Natural killer cell (primary cell): ENCODE measurements around the gene SNRNP27. TPM values are rescaled to one million over a fixed set of nuclear protein-coding genes. Genes with fewer than 3 reads are reported as not detected.

Source experiments
- ATAC-seq, 3 donors: fragments of 150-1000 bp in 2 of 3; fragments of 200-7000 bp in 1 of 3; cut with Tn5 transposase; 1 replicate in 1 of 3; 2 replicates in 2 of 3; pipeline ENCODE4 v1.10.0; 2021; ENCODE audit warnings: mild to moderate bottlenecking in 2 of 3, moderate library complexity in 2 of 3
- DNase-seq, 2 donors: peaks; one replicate each; pipeline versions ENCODE4 v3.0.0 to v3.0.0-alpha.2; 2013 to 2021; ENCODE audit warnings: mixed read lengths in 1 of 2
- H3K27ac ChIP-seq: one replicate; pipeline ENCODE4 v1.5.1; 2013; ENCODE audit warnings: mild to moderate bottlenecking, low read length
- H3K27me3 ChIP-seq: one replicate; pipeline ENCODE4 v1.6.1; 2013; ENCODE audit warnings: low read length; ENCODE audit not compliant: control insufficient read depth, insufficient read depth
- H3K36me3 ChIP-seq: one replicate; pipeline ENCODE4 v1.6.1; 2013; ENCODE audit warnings: low read length; ENCODE audit not compliant: control insufficient read depth, insufficient read depth
- H3K4me1 ChIP-seq: one replicate; pipeline ENCODE4 v1.6.1; 2013; ENCODE audit warnings: low read length; ENCODE audit not compliant: control insufficient read depth, insufficient read depth
- H3K4me3 ChIP-seq: one replicate; pipeline ENCODE4 v1.5.1; 2013; ENCODE audit warnings: low read length
- H3K9me3 ChIP-seq: one replicate; pipeline ENCODE4 v1.6.1; 2013; ENCODE audit warnings: low read length; ENCODE audit not compliant: control insufficient read depth, insufficient read depth
- H3K27ac Mint-ChIP-seq, 2 donors: one replicate each; pipeline ENCODE4 v1.8.0; 2022; ENCODE audit warnings: mild to moderate bottlenecking in 2 of 2, mixed read lengths in 2 of 2, moderate library complexity in 1 of 2
- H3K27me3 Mint-ChIP-seq, 2 donors: one replicate each; pipeline ENCODE4 v1.8.0; 2022; ENCODE audit warnings: low read depth in 2 of 2, mixed read lengths in 2 of 2
- H3K36me3 Mint-ChIP-seq: one replicate; pipeline ENCODE4 v1.8.0; 2022; ENCODE audit warnings: mixed read lengths
- H3K4me1 Mint-ChIP-seq, 2 donors: one replicate each; pipeline ENCODE4 v1.8.0; 2022; ENCODE audit warnings: mixed read lengths in 2 of 2
- H3K4me3 Mint-ChIP-seq: one replicate; pipeline ENCODE4 v1.8.0; 2022; ENCODE audit warnings: mild to moderate bottlenecking, moderate library complexity, mixed read lengths
- H3K9me3 Mint-ChIP-seq, 2 donors: one replicate each; pipeline ENCODE4 v1.8.0; 2022; ENCODE audit warnings: mixed read lengths in 2 of 2
- WGBS: methylation state at CpG from one replicate; pipeline ENCODE4 v1.1.7; 2013; ENCODE audit warnings: missing lambda C conversion rate; ENCODE audit not compliant: insufficient coverage; 5-methylcytosine and 5-hydroxymethylcytosine counted together
- intact Hi-C: fragments of 100-400 bp; cut with micrococcal nuclease; formaldehyde crosslinking; loops from one replicate; pipeline ENCODE4 v1.14.2; 2022
- total RNA-seq, 4 donors: library from RNA; stranded (reverse); fragments of 120-200 nt in 1 of 4; gene quantifications; one replicate each; pipeline versions ENCODE4 v1.2.3 to v1.2.4, GENCODE V29; 2013 to 2022
- TF ChIP-seq, protein P1 (sequence below): fragments of 200-600 bp; IDR thresholded peaks from one replicate; pipeline ENCODE4 v1.8.0; 2022; ENCODE audit warnings: antibody characterized with exemption

Gene SNRNP27
- total RNA-seq, 3 donors from 2014 or later (not counting 1 experiment from before 2014, with no cell fraction given): 53.2 to 61.5 (median 58.2) TPM

- H3K27ac Mint-ChIP-seq: peak overlapping the region; percentile 78 to 91
These were observed 53.7 kb downstream of the SNRNP27 start for GRCh38 chr2:69947325-69947931.

GRCh38 chr2:69948032-69948962 is 54.5 kb downstream of the SNRNP27 start:
- ATAC-seq: no peak
- H3K4me1 Mint-ChIP-seq: peaks cover 30 to 42% of the 10 kb centered on the region in 2 donors
- Histone ChIP-seq H3K4me3 (no peak overlapping the region), H3K4me1 (peaks cover 36% of the 10 kb centered on the region), H3K36me3 (peaks cover 4% of the 10 kb centered on the region), H3K27ac (peak overlapping the region; percentile 49), H3K27me3 (no peaks in the 10 kb centered on the region), H3K9me3 (no peaks in the 10 kb centered on the region)
- H3K27ac Mint-ChIP-seq: peak overlapping the region; percentile 78 to 91
- no peaks in the 10 kb centered on the region for H3K27me3 Mint-ChIP-seq
- no peak for DNase-seq
- intact Hi-C loops: loop anchor here (10.0 kb wide), 1 partner anchor 197 kb away; no protein-coding TSS in a partner anchor
- no peaks in the 10 kb centered on the region for H3K9me3 Mint-ChIP-seq
- WGBS: 76% methylated on average over 34 of the region's 35 CpGs
- H3K4me3 Mint-ChIP-seq: no peak overlapping the region
- TF ChIP-seq, protein P1, sequence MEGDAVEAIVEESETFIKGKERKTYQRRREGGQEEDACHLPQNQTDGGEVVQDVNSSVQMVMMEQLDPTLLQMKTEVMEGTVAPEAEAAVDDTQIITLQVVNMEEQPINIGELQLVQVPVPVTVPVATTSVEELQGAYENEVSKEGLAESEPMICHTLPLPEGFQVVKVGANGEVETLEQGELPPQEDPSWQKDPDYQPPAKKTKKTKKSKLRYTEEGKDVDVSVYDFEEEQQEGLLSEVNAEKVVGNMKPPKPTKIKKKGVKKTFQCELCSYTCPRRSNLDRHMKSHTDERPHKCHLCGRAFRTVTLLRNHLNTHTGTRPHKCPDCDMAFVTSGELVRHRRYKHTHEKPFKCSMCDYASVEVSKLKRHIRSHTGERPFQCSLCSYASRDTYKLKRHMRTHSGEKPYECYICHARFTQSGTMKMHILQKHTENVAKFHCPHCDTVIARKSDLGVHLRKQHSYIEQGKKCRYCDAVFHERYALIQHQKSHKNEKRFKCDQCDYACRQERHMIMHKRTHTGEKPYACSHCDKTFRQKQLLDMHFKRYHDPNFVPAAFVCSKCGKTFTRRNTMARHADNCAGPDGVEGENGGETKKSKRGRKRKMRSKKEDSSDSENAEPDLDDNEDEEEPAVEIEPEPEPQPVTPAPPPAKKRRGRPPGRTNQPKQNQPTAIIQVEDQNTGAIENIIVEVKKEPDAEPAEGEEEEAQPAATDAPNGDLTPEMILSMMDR: no peak
- no peaks in the 10 kb centered on the region for H3K36me3 Mint-ChIP-seq

More at GRCh38 chr2:69947325-69947931, 53.7 kb downstream of the SNRNP27 start:
- Histone ChIP-seq H3K9me3 (no peaks in the 10 kb centered on the region), H3K27ac (peak overlapping the region; percentile 49), H3K4me3 (no peak overlapping the region), H3K27me3 (no peaks in the 10 kb centered on the region), H3K36me3 (peaks cover 10% of the 10 kb centered on the region), H3K4me1 (peaks cover 36% of the 10 kb centered on the region)
- 61% methylated on average over 4 of the region's 4 CpGs for WGBS
- peak in 2 of 3 donors; percentile 20 to 32 for ATAC-seq
- H3K4me1 Mint-ChIP-seq: peaks cover 30 to 42% of the 10 kb centered on the region in 2 donors
- TF ChIP-seq, protein P1: no peak
- H3K9me3 Mint-ChIP-seq: no peaks in the 10 kb centered on the region
- intact Hi-C loops: loop anchor here (1.0 to 10.0 kb wide), 3 partner anchors 33 to 197 kb away; partner anchors contain the start of gene MXD1
- H3K36me3 Mint-ChIP-seq: no peaks in the 10 kb centered on the region
- no peaks in the 10 kb centered on the region for H3K27me3 Mint-ChIP-seq
- peak overlapping the region; percentile 74 for H3K4me3 Mint-ChIP-seq
- DNase-seq: peak in 1 of 2 donors; percentile 27

DNA sequence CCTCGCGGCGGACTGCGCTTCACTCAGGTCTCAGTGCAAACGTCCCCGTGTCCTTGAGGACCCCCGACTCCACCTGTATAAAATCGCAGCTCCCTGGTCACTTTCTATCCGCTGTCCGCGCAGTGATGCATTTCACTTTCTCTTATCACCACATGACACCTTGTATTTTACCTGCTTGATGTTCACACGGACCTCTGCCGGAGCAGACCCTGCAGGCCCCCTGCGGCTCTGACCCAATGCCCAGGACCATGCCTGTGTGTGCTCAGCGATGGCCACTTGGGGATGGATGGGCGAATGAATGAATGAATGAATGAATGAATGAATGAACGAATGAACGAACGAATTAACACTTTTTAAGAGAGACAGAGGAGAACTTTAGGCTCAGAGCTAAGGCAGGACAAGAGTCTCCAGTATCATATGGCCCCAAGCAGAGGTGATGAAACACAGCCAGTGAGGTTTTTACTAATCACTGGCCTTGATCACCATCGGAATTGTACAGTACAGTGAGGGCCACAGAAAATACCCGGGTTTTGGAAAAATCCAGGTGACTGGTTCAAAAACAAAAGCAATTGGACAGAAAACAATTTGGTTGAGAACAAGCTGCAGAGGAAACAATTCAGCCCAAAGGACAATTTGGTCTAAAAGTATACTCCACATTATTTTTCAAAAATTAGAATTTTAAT is 55.3 kb downstream of the SNRNP27 start:
- H3K4me3 ChIP-seq: no peak overlapping the region
- no peak overlapping the region for H3K27ac ChIP-seq
- Mint-ChIP-seq H3K9me3 (no peaks in the 10 kb centered on the region), H3K27me3 (no peaks in the 10 kb centered on the region), H3K4me3 (peak overlapping the region; percentile 4), H3K27ac (peak overlapping the region in 1 of 2 donors; percentile 56), H3K4me1 (peaks cover 30 to 42% of the 10 kb centered on the region in 2 donors), H3K36me3 (no peaks in the 10 kb centered on the region)
- ATAC-seq: no peak
- no peak for DNase-seq
- H3K27me3 ChIP-seq: no peaks in the 10 kb centered on the region
- intact Hi-C loops: loop anchor here (10.0 kb wide), 1 partner anchor 196 kb away; no protein-coding TSS in a partner anchor
- TF ChIP-seq, protein P1: no peak
- 93% methylated on average over 21 of the region's 21 CpGs for WGBS
- H3K9me3 ChIP-seq: no peaks in the 10 kb centered on the region
- H3K4me1 ChIP-seq: peaks cover 36% of the 10 kb centered on the region
- H3K36me3 ChIP-seq: no peaks in the 10 kb centered on the region
